BJ (cell line): ENCODE measurements around the gene VOPP1. TPM values are rescaled to one million over a fixed set of nuclear protein-coding genes. Genes with fewer than 3 reads are reported as not detected.

Experiments used
- CTCF ChIA-PET: fragments of 350-600 bp; formaldehyde crosslinking; extraction: SDS; loops from one replicate; lab custom pipeline; 2021; ENCODE audit warnings: antibody characterized with exemption, inconsistent platforms; lab: Yijun Ruan, JAX
- POLR2A ChIA-PET: fragments of 300-600 bp; sonication (Branson Sonifier 250); formaldehyde crosslinking; extraction: SDS; loops from one replicate; lab custom pipeline; 2021; ENCODE audit warnings: antibody characterized with exemption; lab: Charles Lee
- DNase-seq: peaks from one replicate; pipeline ENCODE4 v3.0.0-alpha.2; 2011; ENCODE audit warnings: low read depth
- H3K27me3 ChIP-seq: 2 replicates; pipeline ENCODE4 v1.6.0; 2011; ENCODE audit warnings: low read length; ENCODE audit not compliant: control insufficient read depth, insufficient read depth
- H3K36me3 ChIP-seq: 2 replicates; pipeline ENCODE4 v1.5.1; 2011; ENCODE audit warnings: low read length; ENCODE audit not compliant: control insufficient read depth, insufficient read depth
- H3K4me3 ChIP-seq: 2 replicates; pipeline ENCODE4 v1.5.1; 2011; ENCODE audit warnings: low read depth, mild to moderate bottlenecking, control low read depth, low read length
- polyA plus RNA-seq: library from polyadenylated mRNA; depleted of rRNA; stranded (reverse); fragments of >200 nt; gene quantifications from 2 replicates; pipeline ENCODE4 v1.2.3, GENCODE V29; 2011
- TF ChIP-seq, protein P1 (sequence below): IDR thresholded peaks from 2 replicates; pipeline ENCODE4 v1.5.1; 2011; ENCODE audit warnings: low read depth, mild to moderate bottlenecking, control low read depth, inconsistent platforms, low read length, moderate library complexity; ENCODE audit not compliant: insufficient read depth

The VOPP1 gene
- polyA plus RNA-seq, 1 experiment = 83.7 TPM

DNA sequence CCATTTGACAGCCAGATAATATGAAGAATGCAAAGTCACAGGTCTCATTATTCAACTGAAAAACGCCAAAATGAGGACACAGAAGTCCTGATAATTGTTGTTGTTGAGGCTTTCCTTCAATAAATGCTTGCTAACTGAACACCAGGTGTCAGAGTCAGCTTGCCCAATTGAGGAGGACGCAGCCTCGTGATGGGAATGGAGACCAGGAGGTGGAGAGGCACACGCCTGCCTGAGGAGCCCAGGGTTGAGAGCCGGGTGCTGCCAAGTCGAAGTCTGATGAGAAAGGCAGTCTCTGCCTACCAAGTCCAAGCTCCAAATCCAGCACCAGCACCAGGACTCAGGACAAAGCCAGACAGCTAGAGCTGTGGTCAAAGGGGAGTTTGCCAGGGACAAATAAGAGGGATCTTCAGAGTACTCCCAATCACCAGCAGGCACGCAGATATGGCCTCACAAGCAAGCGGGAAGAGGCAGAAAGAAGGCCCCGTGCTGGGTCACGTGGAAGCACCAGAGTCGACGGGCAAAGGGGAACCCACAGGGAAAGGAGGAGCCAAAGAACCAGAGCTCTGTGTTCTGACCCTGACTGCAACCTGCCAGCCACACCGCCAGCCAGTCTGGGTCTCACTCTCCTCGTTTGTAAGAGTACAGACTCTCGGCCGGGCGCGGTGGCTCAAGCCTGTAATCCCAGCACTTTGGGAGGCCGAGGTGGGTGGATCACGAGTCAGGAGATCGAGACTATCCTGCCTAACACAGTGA, 47.6 kb downstream of the VOPP1 start:
- ChIA-PET POLR2A (no interaction called here), CTCF (interaction anchor here (1.1 to 1.8 kb wide), 2 partner anchors 11 to 16 kb away, joined by 4 to 7 read pairs; no protein-coding TSS in a partner anchor)
- TF ChIP-seq, protein P1, sequence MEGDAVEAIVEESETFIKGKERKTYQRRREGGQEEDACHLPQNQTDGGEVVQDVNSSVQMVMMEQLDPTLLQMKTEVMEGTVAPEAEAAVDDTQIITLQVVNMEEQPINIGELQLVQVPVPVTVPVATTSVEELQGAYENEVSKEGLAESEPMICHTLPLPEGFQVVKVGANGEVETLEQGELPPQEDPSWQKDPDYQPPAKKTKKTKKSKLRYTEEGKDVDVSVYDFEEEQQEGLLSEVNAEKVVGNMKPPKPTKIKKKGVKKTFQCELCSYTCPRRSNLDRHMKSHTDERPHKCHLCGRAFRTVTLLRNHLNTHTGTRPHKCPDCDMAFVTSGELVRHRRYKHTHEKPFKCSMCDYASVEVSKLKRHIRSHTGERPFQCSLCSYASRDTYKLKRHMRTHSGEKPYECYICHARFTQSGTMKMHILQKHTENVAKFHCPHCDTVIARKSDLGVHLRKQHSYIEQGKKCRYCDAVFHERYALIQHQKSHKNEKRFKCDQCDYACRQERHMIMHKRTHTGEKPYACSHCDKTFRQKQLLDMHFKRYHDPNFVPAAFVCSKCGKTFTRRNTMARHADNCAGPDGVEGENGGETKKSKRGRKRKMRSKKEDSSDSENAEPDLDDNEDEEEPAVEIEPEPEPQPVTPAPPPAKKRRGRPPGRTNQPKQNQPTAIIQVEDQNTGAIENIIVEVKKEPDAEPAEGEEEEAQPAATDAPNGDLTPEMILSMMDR = no peak
- no peaks in the 10 kb centered on the region for H3K27me3 ChIP-seq
- H3K4me3 ChIP-seq = no peak overlapping the region
- H3K36me3 ChIP-seq = peaks cover 3% of the 10 kb centered on the region
- DNase-seq = no peak

DNA sequence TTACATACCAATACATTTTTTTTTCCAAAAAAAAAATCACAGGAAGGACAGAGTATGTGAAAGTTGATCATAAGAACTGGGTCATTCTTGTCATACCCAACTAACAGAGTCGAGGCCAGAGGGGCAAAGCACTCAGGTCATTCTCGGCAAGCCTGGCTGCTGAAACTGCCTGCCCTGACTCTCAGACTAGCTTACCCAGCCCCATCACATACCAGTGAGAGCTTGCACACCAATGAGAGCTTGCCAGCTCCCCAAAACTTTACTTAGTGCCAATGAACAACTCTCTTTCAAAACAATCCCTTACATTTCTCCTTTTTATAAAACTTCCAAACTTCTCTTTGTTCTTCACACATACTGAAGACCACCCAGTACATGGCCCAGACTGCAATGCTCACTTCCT, 48.9 kb downstream of the VOPP1 start:
- Histone ChIP-seq H3K27me3 (no peaks in the 10 kb centered on the region), H3K4me3 (no peak overlapping the region), H3K36me3 (peaks cover 4% of the 10 kb centered on the region)
- ChIA-PET POLR2A (interaction anchor here (1.2 kb wide), 1 partner anchor 9 kb away, joined by 3 read pairs; no protein-coding TSS in a partner anchor), CTCF (interaction anchor here (1.8 kb wide), 1 partner anchor 15 kb away, joined by 7 read pairs; no protein-coding TSS in a partner anchor)
- TF ChIP-seq, protein P1 = no peak
- DNase-seq = no peak

DNA sequence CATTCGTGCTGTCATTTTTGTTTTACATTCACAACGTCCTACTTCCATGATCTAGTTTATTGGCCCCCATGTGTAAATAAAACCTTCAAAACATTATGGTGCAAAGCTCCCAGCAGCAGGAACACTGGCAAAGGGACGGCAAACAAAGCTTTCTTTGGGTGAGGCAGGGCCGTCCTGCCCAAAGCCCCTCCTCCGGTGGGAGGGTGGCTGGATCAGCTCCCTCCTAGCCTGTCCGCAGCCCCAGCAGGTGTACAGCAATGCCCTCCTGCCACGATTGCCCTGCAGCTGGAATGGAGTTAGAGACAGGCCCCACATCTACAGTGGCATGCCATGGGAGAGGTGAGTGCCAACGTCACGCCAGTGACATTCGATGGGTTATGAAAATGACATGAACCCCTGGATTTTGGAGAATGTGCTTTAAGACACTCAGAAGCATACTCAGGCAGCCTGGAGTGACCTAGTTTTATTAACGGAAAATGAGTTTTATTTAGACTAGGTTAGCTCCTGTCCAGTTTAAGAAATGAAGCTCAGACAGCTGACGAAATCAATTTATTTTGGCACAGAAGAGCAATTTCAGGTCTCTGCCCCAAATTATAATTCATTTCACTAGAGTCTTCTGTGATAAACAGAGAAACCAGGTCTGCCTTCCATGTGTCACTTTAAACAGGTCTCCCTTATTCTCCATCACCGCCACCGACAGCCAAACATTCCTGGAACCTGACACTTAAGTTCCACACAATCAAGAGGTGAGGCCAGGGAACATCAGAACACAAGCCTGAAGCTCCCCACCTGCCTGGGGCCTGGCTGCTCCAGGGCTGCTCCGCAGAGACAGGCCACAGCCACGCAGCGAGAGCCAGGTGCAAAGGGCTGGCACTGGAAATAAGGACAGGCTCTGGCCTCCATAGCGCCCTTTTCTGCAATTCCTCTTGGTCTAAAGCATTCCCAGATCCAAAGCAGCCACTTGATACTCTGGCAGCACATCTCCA, 50.1 kb downstream of the VOPP1 start:
- CTCF ChIA-PET = no interaction called here
- DNase-seq = no peak
- TF ChIP-seq, protein P1 = no peak
- Histone ChIP-seq H3K27me3 (no peaks in the 10 kb centered on the region), H3K4me3 (no peak overlapping the region), H3K36me3 (peaks cover 13% of the 10 kb centered on the region)
- POLR2A ChIA-PET = no interaction called here

DNA sequence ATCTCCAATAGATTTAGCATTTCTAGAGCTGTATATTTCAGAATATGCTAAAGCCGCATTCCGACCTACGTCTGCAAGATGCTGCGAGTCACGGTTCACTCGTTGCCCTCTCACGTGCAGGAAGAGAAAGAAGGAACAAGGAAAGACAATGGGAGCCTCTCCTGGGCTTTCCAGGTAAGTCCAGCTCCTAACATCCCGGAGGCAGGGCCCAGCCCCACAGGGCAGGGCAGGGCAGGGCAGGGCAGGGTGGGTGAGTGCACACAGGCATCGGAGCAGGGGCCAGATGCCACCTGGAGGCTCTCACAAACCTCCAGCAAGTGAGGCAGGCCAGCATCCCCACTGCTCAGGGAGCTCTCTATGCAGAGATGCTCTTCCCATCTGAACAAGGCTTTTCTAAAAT, 50.8 kb downstream of the VOPP1 start:
- Histone ChIP-seq H3K4me3 (no peak overlapping the region), H3K36me3 (peaks cover 14% of the 10 kb centered on the region), H3K27me3 (no peaks in the 10 kb centered on the region)
- DNase-seq = no peak
- TF ChIP-seq, protein P1 = no peak
- POLR2A ChIA-PET = no interaction called here
- CTCF ChIA-PET = interaction anchor here (2.1 kb wide), 1 partner anchor 10 kb away, joined by 6 read pairs; no protein-coding TSS in a partner anchor
